Measurements from ENCODE around the gene TGIF2. TPM values are rescaled to one million over a fixed set of nuclear protein-coding genes. Genes with fewer than 3 reads are reported as not detected.

Gene TGIF2
- total RNA-seq (2011; cell fraction: chromatin; rRNA removed; ENCODE audit: low replicate concordance) = 16.8 and 24.0 TPM in 2 replicates
- total RNA-seq (2011; cell fraction: nucleolus; rRNA removed) = 16.2 and 17.7 TPM in 2 replicates
- 17.2 and 17.8 TPM in 2 replicates for total RNA-seq (2011; cell fraction: nucleoplasm; rRNA removed)
- total RNA-seq (2014; rRNA removed) (12.9 and 17.1 TPM in 2 replicates), total RNA-seq (2014; rRNA removed; fragmentation: Illumina TruSeq; extraction: Trizol) (13.1 and 13.4 TPM in 2 replicates), total RNA-seq (2015; rRNA removed; fragmentation: Illumina TruSeq; extraction: Trizol) (13.6 and 14.5 TPM in 2 replicates), total RNA-seq (2021) (22.5 and 27.8 TPM in 2 replicates), polyA plus RNA-seq (2011; rRNA removed) (15.5 and 17.5 TPM in 2 replicates), polyA plus RNA-seq (2014; fragmentation: Illumina TruSeq; extraction: Trizol) (19.5 and 23.7 TPM in 2 replicates), polyA plus RNA-seq (2014; fragmentation: Nextera tagmentation; extraction: Ambion mirVana) (10 to 100 TPM in 1 of 2 experiments, 1 to 10 TPM in 1; 6.8 to 15.7 TPM), polyA plus RNA-seq (2014; rRNA removed) (18.4 and 20.7 TPM in 2 replicates), polyA minus RNA-seq (2011; rRNA and poly(A)+ RNA removed) (12.1 and 14.6 TPM in 2 replicates), Bru-seq, nascent RNA (percentile 71 among the genes with signal in this experiment), BruChase-seq, experiment 1, labeled RNA remaining after a 2-hour chase (percentile 83 among the genes with signal in this experiment), BruChase-seq, experiment 2, labeled RNA remaining after a 6-hour chase (percentile 87 among the genes with signal in this experiment)
- polyA plus RNA-seq (2011; cell fraction: cytosol; rRNA removed) = 18.5 and 31.2 TPM in 2 replicates
- 8.7 and 10.9 TPM in 2 replicates for polyA plus RNA-seq (2011; cell fraction: nucleus; rRNA removed)
- polyA plus RNA-seq (2012) = 7.4 and 8.6 TPM in 2 replicates
- polyA minus RNA-seq (2011; cell fraction: cytosol; rRNA and poly(A)+ RNA removed) = 11.8 and 12.9 TPM in 2 replicates
- polyA minus RNA-seq (2011; cell fraction: nucleus; rRNA and poly(A)+ RNA removed) = 3.2 and 5.0 TPM in 2 replicates
- long read RNA-seq, experiment 1, transcript TGIF2-201 (3 exons, 3,406 nt) = major isoform, 32 of 95 reads
- long read RNA-seq, experiment 1, partial matches to known transcripts = 51 of 95 reads
- long read RNA-seq, experiment 1, other reads (novel, unspliced or antisense) = 9 of 95 reads
- long read RNA-seq, experiment 2, partial matches to known transcripts = 1 of 8 reads
- long read RNA-seq, experiment 2, other reads (novel, unspliced or antisense) = 3 of 8 reads
- long read RNA-seq, experiment 3, transcript TGIF2-201 (3 exons, 3,406 nt) = major isoform, 6 of 11 reads
- long read RNA-seq, experiment 3, partial matches to known transcripts = 2 of 11 reads
- long read RNA-seq, experiment 3, other reads (novel, unspliced or antisense) = 1 of 11 reads

DNA sequence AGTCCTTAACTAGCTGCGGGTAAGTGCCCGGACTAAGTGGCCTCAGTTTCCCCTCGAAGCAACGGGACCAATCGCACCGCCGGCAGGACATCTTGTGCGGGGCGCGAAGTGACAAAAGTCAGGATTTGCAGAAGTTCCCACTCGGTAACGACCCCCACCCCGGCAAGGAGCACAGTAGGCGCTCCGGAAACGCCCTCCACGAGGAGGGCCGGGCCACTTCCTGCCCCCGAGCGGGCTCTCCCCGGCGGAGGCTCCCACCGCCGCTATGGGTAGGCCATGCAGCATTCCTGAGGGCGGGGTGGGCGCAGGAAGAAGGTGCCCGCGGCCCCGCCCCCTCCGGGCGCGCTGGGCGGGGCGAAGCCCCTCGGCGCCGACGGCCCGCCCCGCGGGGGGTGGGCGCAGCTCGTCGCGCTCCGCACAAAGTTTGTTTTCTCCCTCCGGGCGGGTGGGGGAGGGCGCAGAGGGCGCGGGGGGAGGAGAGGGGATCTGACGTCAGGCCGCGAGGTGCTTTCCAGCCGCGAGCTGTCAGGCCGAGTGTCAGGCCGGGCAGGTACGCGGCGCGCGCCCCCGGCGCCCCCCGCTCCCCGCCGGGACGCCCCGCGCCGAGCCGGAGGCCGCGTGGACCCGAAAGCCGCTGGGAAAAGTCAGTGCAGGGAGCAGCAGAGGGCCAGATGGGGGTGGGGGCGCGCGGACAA lies at the start of gene TGIF2:
TSS of gene TGIF2 (plus strand) at position 495 of the 695 bp plus-strand sequence. CDS start 5,178 bp downstream, outside the sequence.
- H3K36me3 ChIP-seq (ENCODE audit: control insufficient read depth, insufficient read depth, low read length) = peaks cover 15% of the 10 kb centered on the region; the same call in 2 of the 3 replicates
- intact Hi-C loops (cut with micrococcal nuclease) = loop anchor here (5.0 kb wide), 1 partner anchor 379 kb away; the partner anchor contains the start of gene SAMHD1
- H3K9me3 ChIP-seq (replicated peaks; ENCODE audit: control insufficient read depth, insufficient read depth, low read depth, low read length) = no peaks in the 10 kb centered on the region
- peak within 1 kb of the TSS; percentile 81 to 95 for H3K9ac ChIP-seq (ENCODE audit: insufficient read depth in 1 of 2, low read depth in 2 of 2, low read length in 2 of 2)
- peak within 1 kb of the TSS; percentile 92 for H3K27ac ChIP-seq (ENCODE audit: extremely low read depth, low read depth, low read length)
- H3K4me1 ChIP-seq (replicated peaks in 1 of 2; ENCODE audit: control insufficient read depth in 2 of 2, insufficient read depth in 2 of 2, low read length in 2 of 2) = peaks cover 42 to 50% of the 10 kb centered on the region in 2 experiments
- H3K4me2 ChIP-seq (ENCODE audit: insufficient read depth, low read length) = peak within 1 kb of the TSS; percentile 89
- H2AFZ ChIP-seq (ENCODE audit: low read depth, low read length) = peak within 1 kb of the TSS; percentile 94
- ATAC-seq (peak; percentile 76), FAIRE-seq (peak; percentile 75), DNase-seq (ENCODE audit: extremely low read depth in 1 of 4, low spot score in 3 of 4) (peak; percentile 91 to 97 (median 97))
- peaks cover 3% of the 10 kb centered on the region for H3K9me1 ChIP-seq (ENCODE audit: control insufficient read depth, insufficient read depth, low read length)
- H3K27me3 ChIP-seq (ENCODE audit: control insufficient read depth in 2 of 2, insufficient read depth in 2 of 2, low read length in 2 of 2) = no peaks in the 10 kb centered on the region
- CTCF ChIA-PET (ENCODE audit: low intra/inter-chr PET ratio) = interaction anchor here (0.8 kb wide), 2 partner anchors 17 to 172 kb away, joined by 3 read pairs; no protein-coding TSS in a partner anchor
- peaks cover 9% of the 10 kb centered on the region for H4K20me1 ChIP-seq (replicated peaks; ENCODE audit: control insufficient read depth, insufficient read depth, low read length)
- 6% methylated on average over 20 of the region's 80 CpGs for WGBS (ENCODE audit: insufficient coverage, low coverage, missing lambda C conversion rate)
- in situ Hi-C loops (cut with MboI) = no loop called here
- no TSS peak for BruUV-seq (replicated peaks)
- POLR2A ChIA-PET = interaction anchor here (0.5 to 1.0 kb wide), 2 partner anchors 32 to 102 kb away, joined by 3 read pairs; no protein-coding TSS in a partner anchor
- H3K79me2 ChIP-seq (ENCODE audit: control insufficient read depth, insufficient read depth, low read length) = peaks cover 37% of the 10 kb centered on the region
- peak within 1 kb of the TSS; percentile 80 for H3K4me3 ChIP-seq
- TF ChIP-seq PHF8 (IDR thresholded peaks at IDR 0.05; ENCODE audit: borderline replicate concordance, low read length) = peak; percentile 61; the same call in 1 of the 2 replicates
- TF ChIP-seq, protein P1, sequence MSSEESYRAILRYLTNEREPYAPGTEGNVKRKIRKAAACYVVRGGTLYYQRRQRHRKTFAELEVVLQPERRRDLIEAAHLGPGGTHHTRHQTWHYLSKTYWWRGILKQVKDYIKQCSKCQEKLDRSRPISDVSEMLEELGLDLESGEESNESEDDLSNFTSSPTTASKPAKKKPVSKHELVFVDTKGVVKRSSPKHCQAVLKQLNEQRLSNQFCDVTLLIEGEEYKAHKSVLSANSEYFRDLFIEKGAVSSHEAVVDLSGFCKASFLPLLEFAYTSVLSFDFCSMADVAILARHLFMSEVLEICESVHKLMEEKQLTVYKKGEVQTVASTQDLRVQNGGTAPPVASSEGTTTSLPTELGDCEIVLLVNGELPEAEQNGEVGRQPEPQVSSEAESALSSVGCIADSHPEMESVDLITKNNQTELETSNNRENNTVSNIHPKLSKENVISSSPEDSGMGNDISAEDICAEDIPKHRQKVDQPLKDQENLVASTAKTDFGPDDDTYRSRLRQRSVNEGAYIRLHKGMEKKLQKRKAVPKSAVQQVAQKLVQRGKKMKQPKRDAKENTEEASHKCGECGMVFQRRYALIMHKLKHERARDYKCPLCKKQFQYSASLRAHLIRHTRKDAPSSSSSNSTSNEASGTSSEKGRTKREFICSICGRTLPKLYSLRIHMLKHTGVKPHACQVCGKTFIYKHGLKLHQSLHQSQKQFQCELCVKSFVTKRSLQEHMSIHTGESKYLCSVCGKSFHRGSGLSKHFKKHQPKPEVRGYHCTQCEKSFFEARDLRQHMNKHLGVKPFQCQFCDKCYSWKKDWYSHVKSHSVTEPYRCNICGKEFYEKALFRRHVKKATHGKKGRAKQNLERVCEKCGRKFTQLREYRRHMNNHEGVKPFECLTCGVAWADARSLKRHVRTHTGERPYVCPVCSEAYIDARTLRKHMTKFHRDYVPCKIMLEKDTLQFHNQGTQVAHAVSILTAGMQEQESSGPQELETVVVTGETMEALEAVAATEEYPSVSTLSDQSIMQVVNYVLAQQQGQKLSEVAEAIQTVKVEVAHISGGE (CRISPR knock-in tag; IDR thresholded peaks at IDR 0.05) = peak in 1 of 3 experiments; percentile 74; a peak in 2 of 6 replicates
- TF ChIP-seq, protein P2, sequence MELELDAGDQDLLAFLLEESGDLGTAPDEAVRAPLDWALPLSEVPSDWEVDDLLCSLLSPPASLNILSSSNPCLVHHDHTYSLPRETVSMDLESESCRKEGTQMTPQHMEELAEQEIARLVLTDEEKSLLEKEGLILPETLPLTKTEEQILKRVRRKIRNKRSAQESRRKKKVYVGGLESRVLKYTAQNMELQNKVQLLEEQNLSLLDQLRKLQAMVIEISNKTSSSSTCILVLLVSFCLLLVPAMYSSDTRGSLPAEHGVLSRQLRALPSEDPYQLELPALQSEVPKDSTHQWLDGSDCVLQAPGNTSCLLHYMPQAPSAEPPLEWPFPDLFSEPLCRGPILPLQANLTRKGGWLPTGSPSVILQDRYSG (tag; conservative IDR thresholded peaks at IDR 0.05; ENCODE audit: low read depth) = peak; percentile 63; the same call in 1 of the 2 replicates
- no peak for TF ChIP-seq PHB (CRISPR knock-in tag; IDR thresholded peaks at IDR 0.05)
- peak; percentile 49 for TF ChIP-seq CREB1 (IDR thresholded peaks at IDR 0.05)
- TF ChIP-seq CREB1 (CRISPR knock-in tag; IDR thresholded peaks at IDR 0.05) = no peak
- TF ChIP-seq ATF7 (IDR thresholded peaks at IDR 0.05) = 0 out of 2 replicates have a peak, but pooled peaks have one; percentile 7
- TF ChIP-seq, protein P3, sequence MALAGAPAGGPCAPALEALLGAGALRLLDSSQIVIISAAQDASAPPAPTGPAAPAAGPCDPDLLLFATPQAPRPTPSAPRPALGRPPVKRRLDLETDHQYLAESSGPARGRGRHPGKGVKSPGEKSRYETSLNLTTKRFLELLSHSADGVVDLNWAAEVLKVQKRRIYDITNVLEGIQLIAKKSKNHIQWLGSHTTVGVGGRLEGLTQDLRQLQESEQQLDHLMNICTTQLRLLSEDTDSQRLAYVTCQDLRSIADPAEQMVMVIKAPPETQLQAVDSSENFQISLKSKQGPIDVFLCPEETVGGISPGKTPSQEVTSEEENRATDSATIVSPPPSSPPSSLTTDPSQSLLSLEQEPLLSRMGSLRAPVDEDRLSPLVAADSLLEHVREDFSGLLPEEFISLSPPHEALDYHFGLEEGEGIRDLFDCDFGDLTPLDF (CRISPR knock-in tag; IDR thresholded peaks at IDR 0.05) = no peak
- TF ChIP-seq SMAD3 (CRISPR knock-in tag; conservative IDR thresholded peaks at IDR 0.05) = no peak

Data from K562 (cell line).